Loucy (cell line): ENCODE data around the gene PPP1R12A.
A peak's percentile ranks its signal among the peaks of the same experiment; 100 is the strongest.
"Not testable (repeated sequence)": the region's sequence is repeated elsewhere in the genome, so short reads cannot be mapped to it uniquely, and the experiment has no call there.

ENCODE experiments used
- H2AFZ ChIP-seq: fragments of 200-600 bp; sonication (generic); 2 replicates; pipeline ENCODE4 v1.6.0; 2016; ENCODE audit warnings: antibody characterized with exemption, mild to moderate bottlenecking, low read length, moderate library complexity
- H3F3A ChIP-seq: fragments of 200-600 bp; 2 replicates; pipeline ENCODE4 v1.6.0; 2016; ENCODE audit warnings: antibody characterized with exemption, low read depth, mild to moderate bottlenecking
- H3K27me3 ChIP-seq: fragments of 200-600 bp; sonication (generic); 2 replicates; pipeline ENCODE4 v1.6.1; 2014; ENCODE audit warnings: low read length, mild to moderate bottlenecking; ENCODE audit not compliant: insufficient read depth, poor library complexity, severe bottlenecking
- H3K36me3 ChIP-seq: fragments of 200-600 bp; sonication (generic); 2 replicates; pipeline ENCODE4 v1.6.1; 2016; ENCODE audit warnings: low read length; ENCODE audit not compliant: insufficient read depth
- H3K4me1 ChIP-seq: fragments of 200-600 bp; sonication (generic); 2 replicates; pipeline ENCODE4 v1.5.1; 2014; ENCODE audit warnings: low read length, mild to moderate bottlenecking; ENCODE audit not compliant: insufficient read depth, poor library complexity, severe bottlenecking
- H3K4me2 ChIP-seq: fragments of 200-600 bp; sonication (generic); 2 replicates; pipeline ENCODE4 v1.6.0; 2014; ENCODE audit warnings: antibody characterized with exemption, low read length, low read depth, mild to moderate bottlenecking; ENCODE audit not compliant: poor library complexity, severe bottlenecking
- H3K4me3 ChIP-seq: fragments of 200-600 bp; sonication (generic); 2 replicates; pipeline ENCODE4 v1.5.1; 2014; ENCODE audit warnings: low read length, mild to moderate bottlenecking, mixed read lengths; ENCODE audit not compliant: poor library complexity, severe bottlenecking
- H3K79me2 ChIP-seq: fragments of 200-600 bp; sonication (generic); 2 replicates; pipeline ENCODE4 v1.6.1; 2014; ENCODE audit warnings: low read length; ENCODE audit not compliant: insufficient read depth
- H3K9ac ChIP-seq: fragments of 200-600 bp; sonication (generic); 2 replicates; pipeline ENCODE4 v1.6.0; 2014; ENCODE audit warnings: mild to moderate bottlenecking, low read depth, low read length, moderate library complexity; ENCODE audit not compliant: poor library complexity, severe bottlenecking
- H3K9me2 ChIP-seq: fragments of 200-600 bp; sonication (generic); replicated peaks from 2 replicates; pipeline ENCODE4 v1.6.1; 2016; ENCODE audit warnings: low read depth, low read length, mixed read lengths
- H3K9me3 ChIP-seq: fragments of 200-600 bp; sonication (generic); 2 replicates; pipeline ENCODE4 v1.6.1; 2014; ENCODE audit warnings: mild to moderate bottlenecking, antibody characterized with exemption, low read length, low read depth; ENCODE audit not compliant: insufficient read depth
- H4K20me1 ChIP-seq: fragments of 200-600 bp; sonication (generic); 2 replicates; pipeline ENCODE4 v1.6.0; 2014; ENCODE audit warnings: antibody characterized with exemption, low read length, mild to moderate bottlenecking; ENCODE audit not compliant: insufficient read depth, poor library complexity, severe bottlenecking
- CTCF ChIP-seq: fragments of 200-600 bp; sonication (generic); conservative IDR thresholded peaks from 2 replicates; pipeline ENCODE4 v1.5.1; 2014; ENCODE audit warnings: mild to moderate bottlenecking, antibody characterized with exemption, low read length
- EZH2phosphoT487 ChIP-seq: fragments of 200-600 bp; IDR thresholded peaks from 2 replicates; pipeline ENCODE4 v1.6.1; 2018; ENCODE audit warnings: antibody characterized with exemption, mild to moderate bottlenecking, moderate library complexity, borderline replicate concordance

Gene PPP1R12A

DNA sequence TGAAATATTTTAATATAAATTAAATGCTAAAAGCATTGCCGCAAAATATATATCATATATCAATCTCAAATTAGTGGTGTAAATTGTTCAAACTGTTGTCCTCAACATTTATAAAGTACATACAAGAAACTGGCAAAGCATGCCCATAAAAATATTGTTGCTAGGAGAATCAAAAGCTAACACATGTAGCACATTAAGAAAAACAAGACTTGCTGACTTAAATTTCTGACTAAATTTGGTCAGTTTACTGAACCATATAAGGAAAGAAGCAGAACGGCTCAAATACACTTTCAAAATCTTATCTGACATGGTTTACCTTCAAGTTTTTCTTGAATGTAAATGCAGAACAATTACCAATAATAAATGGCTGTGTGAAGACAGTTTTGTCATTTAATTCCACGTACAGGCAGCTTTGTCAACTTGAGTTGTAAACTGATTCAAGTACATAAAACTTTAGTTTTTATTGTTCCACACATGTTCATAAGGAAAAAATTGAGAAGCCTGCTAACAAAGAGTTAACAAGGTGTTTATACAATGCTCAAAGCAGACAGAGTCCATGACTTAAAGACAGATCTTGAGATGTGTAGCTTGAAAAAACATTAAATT is 50.4 kb downstream of the PPP1R12A start:
- Histone ChIP-seq H3K79me2 (peaks cover 97% of the 10 kb centered on the region), H3K4me1 (peaks cover 40% of the 10 kb centered on the region), H3F3A (no peaks in the 10 kb centered on the region), H3K27me3 (no peaks in the 10 kb centered on the region), H3K9ac (no peak overlapping the region), H3K36me3 (0 out of 2 replicates have a peak, but pooled peaks cover 3% of the 10 kb centered on the region), H3K9me3 (no peaks in the 10 kb centered on the region), H3K4me2 (no peak overlapping the region), H3K4me3 (no peak overlapping the region), H3K9me2 (no peaks in the 10 kb centered on the region), H2AFZ (no peak overlapping the region), H4K20me1 (peaks cover 97% of the 10 kb centered on the region)
- TF ChIP-seq CTCF: no peak
- no peak for TF ChIP-seq EZH2phosphoT487

DNA sequence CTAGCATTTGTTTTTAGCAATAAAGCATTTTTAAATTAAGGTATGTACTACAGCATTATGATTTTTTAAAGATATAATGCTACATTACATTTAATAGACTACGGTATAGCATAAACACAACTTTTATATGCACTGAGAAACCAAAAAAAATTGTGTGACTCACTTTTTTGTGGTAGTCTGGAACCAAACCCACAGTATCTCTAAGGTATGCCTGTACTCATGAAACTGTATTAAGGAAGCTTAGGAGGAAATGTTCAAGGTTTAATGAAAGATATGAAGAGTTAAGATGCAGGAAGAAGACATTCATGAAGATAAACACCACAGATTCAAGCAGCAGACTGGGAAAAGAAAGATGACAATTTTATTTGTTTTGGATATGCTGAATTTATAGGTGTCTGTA is 51.7 kb downstream of the PPP1R12A start:
- Histone ChIP-seq H3K9me3 (no peaks in the 10 kb centered on the region), H2AFZ (no peak overlapping the region), H3K27me3 (no peaks in the 10 kb centered on the region), H3K4me3 (no peak overlapping the region), H3K36me3 (peaks cover 4% of the 10 kb centered on the region; the same call in 1 of the 2 replicates), H3K9me2 (no peaks in the 10 kb centered on the region), H3K4me1 (peaks cover 40% of the 10 kb centered on the region), H4K20me1 (peaks cover 87% of the 10 kb centered on the region), H3F3A (no peaks in the 10 kb centered on the region), H3K9ac (no peak overlapping the region), H3K79me2 (peaks cover 97% of the 10 kb centered on the region), H3K4me2 (peak overlapping the region; percentile 10)
- TF ChIP-seq CTCF (no peak), EZH2phosphoT487 (no peak)

DNA sequence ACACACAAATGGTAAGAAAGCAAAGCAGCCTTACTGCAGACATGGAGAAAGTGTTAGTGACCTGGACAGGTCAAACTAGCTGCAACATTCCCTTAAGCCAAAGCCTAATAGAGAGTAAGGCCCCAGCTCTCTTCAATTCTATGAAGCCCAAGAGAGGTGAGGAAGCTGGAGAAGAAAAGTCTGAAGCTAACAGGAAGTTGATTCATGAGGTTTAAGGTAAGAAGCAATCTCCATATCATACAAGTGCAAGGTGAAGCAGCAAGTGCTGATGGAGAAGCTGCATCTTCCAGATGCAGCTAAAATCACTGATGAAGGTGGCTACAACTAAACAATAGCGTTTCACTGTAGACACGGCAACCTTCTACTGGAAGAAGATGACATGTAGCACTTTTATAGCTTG is 53.5 kb downstream of the PPP1R12A start:
- no peaks in the 10 kb centered on the region for H3F3A ChIP-seq
- H3K79me2 ChIP-seq: peaks cover 96% of the 10 kb centered on the region
- no peak for TF ChIP-seq EZH2phosphoT487
- TF ChIP-seq CTCF: no peak
- no peaks in the 10 kb centered on the region for H3K9me2 ChIP-seq
- peaks cover 78% of the 10 kb centered on the region for H4K20me1 ChIP-seq
- no peaks in the 10 kb centered on the region for H3K27me3 ChIP-seq
- H3K9ac ChIP-seq: no peak overlapping the region
- no peaks in the 10 kb centered on the region for H3K9me3 ChIP-seq
- no peak overlapping the region for H3K4me3 ChIP-seq
- no peak overlapping the region for H3K4me2 ChIP-seq
- no peak overlapping the region for H2AFZ ChIP-seq
- peaks cover 11% of the 10 kb centered on the region; the same call in 1 of the 2 replicates for H3K36me3 ChIP-seq
- H3K4me1 ChIP-seq: peaks cover 35% of the 10 kb centered on the region

- not testable (repeated sequence) for H3K9me3 ChIP-seq, H2AFZ ChIP-seq, H3K27me3 ChIP-seq, H3K4me3 ChIP-seq, H3K4me2 ChIP-seq, H3F3A ChIP-seq, H3K9me2 ChIP-seq, H3K9ac ChIP-seq
- Histone ChIP-seq H3K79me2 (peaks cover 93% of the 10 kb centered on the region), H3K4me1 (peaks cover 24% of the 10 kb centered on the region), H4K20me1 (peaks cover 52% of the 10 kb centered on the region), H3K36me3 (peaks cover 11% of the 10 kb centered on the region; the same call in 1 of the 2 replicates)
Observed at GRCh38 chr12:79878506-79878905, 56.4 kb downstream of the PPP1R12A start.
